Activated T-helper 1 cell treated with anti-CD3 and anti-CD28 coated beads, Interleukin-2, amount 50 U/mL, for 16 hours (primary cell): Measurements from ENCODE around the gene PTK6.
"Not testable (repeated sequence)": the region's sequence is repeated elsewhere in the genome, so short reads cannot be mapped to it uniquely, and the experiment has no call there.

ENCODE experiments used
- DNase-seq, 2 donors: peaks; one replicate each; pipeline ENCODE4 v3.0.0-alpha.2; 2020; ENCODE audit warnings: low read depth in 1 of 2, low spot score in 1 of 2

PTK6 gene

DNA sequence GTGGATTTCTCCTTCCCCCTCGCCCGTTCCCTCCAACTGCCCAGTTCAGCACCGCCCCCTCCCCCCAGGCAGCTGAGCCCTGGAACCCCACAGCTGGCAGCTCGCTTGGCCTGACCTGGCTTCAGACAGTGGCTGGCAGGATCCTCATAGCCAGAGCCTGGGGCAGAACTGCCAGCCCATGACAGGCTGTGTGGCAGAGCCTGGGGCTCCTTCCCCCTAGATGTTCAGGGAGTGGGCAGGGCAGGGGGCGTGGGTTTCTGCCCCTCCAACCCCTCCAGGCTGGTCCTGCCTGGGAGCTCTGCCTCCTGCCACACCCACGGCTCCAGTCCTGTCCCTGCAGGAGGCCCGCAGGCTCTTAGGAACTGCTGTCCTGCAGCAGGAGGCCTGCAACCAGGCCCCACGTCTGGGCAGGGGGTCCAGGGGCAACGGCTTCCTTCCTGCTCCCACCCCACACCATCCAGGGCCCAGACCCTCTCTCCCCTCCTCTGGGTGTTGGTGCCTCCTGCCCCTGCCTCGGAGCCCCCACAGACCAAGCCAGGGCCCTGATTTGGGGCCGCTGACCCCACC is 55.1 kb downstream of the PTK6 start:
- no peak for DNase-seq

- no peak for DNase-seq
These were observed 55.7 kb downstream of the PTK6 start for GRCh38 chr20:63481503-63481902.

- DNase-seq = not testable (repeated sequence)
These were observed 57.3 kb downstream of the PTK6 start for GRCh38 chr20:63479695-63480419.

DNA sequence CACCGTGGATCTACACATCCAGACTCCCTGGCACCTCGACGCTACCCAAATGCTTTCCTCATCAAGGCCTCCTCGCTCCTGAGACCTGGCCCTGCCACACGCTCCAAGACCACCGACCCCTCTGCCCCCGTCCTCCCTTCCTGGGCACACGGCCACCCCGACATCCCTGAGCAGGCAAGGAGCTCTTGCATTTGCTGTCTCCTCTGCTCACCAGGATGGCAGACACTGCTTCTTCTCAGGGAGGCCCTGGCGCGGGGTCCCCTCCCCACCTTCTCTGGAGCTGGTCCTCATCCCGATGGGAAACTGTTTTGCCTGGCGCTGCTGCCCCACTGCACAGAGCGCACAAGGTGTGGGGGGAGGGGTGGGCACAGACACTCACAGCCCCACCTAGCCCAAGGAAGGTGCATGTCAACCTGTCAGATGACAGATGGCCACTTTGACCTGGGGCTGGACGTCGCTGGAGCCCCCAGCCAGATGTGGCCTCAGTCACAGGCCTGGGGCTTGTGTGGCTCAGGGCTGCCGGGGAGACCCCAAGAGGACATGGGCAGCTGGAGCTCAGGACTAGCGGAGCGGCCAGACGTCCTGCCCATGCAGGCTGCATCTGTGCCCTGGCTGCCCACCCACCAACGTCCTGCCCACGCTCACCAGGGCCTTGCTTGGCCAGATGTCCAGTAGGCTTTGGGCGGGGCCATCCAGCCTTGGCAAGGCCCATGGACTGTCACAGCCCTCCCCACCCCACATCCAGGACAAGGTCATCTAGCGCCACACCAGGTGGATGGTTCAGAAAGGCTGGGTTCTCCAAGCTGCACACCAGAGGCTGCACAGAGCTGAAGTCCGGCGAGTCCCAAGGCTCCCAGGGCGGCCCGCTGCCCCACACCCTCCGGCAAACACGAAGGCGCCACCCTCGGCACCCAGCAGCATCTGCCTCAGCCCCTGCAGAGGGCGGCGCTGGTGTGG is 58.6 kb downstream of the PTK6 start:
- DNase-seq = no peak
